Uterus (tissue), 2 donors: ENCODE results near the gene FAM168B.

Experiments
- POLR2A ChIP-seq, 2 donors: fragments of 450-650 bp; IDR thresholded peaks; one replicate each; pipeline ENCODE4 v1.6.1; 2016; ENCODE audit warnings: antibody characterized with exemption in 2 of 2, mild to moderate bottlenecking in 1 of 2, moderate library complexity in 1 of 2
- TF ChIP-seq, protein P1 (sequence below), 4 experiments: fragments of 200-600 bp in 2 of 4; fragments of 450-650 bp in 2 of 4; sonication (generic) in 2 of 4; IDR thresholded peaks; one replicate each; pipeline ENCODE4 v1.5.1; 2016 to 2019; ENCODE audit warnings: antibody characterized with exemption in 4 of 4, mild to moderate bottlenecking in 2 of 4, moderate library complexity in 1 of 4

DNA sequence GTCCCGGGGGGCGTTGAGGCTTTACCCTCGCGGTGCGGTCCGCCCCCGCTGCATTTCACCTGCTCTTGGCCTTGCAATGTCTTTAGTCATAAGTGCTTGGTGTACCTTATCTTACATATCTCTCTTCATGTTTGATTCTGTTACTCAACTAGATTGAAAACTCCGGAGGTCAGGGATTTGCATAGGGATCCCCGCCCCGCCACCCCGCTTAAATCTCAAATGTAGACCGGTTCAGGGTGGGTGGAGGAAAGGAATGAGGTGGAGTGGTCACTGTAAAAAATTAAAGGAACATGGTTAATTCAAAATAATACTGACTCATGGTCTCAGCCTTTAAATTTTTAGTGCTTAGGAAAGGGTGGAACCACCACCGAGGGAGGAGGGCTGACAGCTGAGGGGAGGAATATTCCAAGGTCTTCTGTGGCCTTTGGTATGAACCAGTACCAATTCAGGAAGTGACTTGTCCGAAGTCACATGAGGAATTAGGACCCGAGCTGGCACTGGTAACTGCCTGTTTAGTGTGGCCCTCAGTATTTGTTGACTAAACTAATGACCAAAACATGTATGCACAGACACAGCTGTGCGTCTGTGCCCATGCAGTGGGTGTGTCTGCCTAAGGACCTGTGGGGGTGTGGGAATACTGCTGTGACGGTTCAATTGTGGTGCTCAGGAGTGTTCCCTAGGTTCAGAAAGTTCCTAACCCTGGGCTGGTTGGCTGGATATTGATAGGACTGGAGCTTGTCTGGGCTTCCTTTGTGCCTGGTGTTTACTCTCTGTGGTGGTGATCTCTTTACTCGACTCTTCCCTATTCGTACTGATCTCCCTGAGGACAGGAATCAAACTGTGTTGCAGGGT is 12.9 kb upstream of the FAM168B start:
- TF ChIP-seq, protein P1, sequence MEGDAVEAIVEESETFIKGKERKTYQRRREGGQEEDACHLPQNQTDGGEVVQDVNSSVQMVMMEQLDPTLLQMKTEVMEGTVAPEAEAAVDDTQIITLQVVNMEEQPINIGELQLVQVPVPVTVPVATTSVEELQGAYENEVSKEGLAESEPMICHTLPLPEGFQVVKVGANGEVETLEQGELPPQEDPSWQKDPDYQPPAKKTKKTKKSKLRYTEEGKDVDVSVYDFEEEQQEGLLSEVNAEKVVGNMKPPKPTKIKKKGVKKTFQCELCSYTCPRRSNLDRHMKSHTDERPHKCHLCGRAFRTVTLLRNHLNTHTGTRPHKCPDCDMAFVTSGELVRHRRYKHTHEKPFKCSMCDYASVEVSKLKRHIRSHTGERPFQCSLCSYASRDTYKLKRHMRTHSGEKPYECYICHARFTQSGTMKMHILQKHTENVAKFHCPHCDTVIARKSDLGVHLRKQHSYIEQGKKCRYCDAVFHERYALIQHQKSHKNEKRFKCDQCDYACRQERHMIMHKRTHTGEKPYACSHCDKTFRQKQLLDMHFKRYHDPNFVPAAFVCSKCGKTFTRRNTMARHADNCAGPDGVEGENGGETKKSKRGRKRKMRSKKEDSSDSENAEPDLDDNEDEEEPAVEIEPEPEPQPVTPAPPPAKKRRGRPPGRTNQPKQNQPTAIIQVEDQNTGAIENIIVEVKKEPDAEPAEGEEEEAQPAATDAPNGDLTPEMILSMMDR (IDR thresholded peaks at IDR 0.05): no peak
- no peak for TF ChIP-seq POLR2A (IDR thresholded peaks at IDR 0.05)
